Kasumi-1 (cell line): ENCODE measurements around the gene NSUN4.
"Not testable (repeated sequence)": the region's sequence is repeated elsewhere in the genome, so short reads cannot be mapped to it uniquely, and the experiment has no call there.

ENCODE experiments used
- DNase-seq, 2 experiments: peaks; one replicate each; lab custom pipeline; 2025; lab: John Stamatoyannopoulos, UW

NSUN4 gene

GRCh38 chr1:46340404-46341221 is at the start of gene NSUN4:
Gene NSUN4 (plus strand): TSS chr1:46340807. CDS start chr1:46340827, 20 bp downstream.
- DNase-seq, result peak; percentile 93 to 94

GRCh38 chr1:46295306-46295705 is 45.3 kb upstream of the NSUN4 start:
- no peak for DNase-seq

- DNase-seq, result no peak
These were observed 42.2 kb upstream of the NSUN4 start for GRCh38 chr1:46298387-46298786.

GRCh38 chr1:46300673-46301405 is 39.8 kb upstream of the NSUN4 start:
- peak; percentile 38 to 50 for DNase-seq

- peak in 1 of 2 experiments; percentile 45 for DNase-seq
These were observed 39.2 kb upstream of the NSUN4 start for GRCh38 chr1:46301406-46301807.

GRCh38 chr1:46301808-46302640 is 38.6 kb upstream of the NSUN4 start:
- DNase-seq, result peak in 1 of 2 experiments; percentile 24

- no peak for DNase-seq
These were observed 38.0 kb upstream of the NSUN4 start for GRCh38 chr1:46302641-46303037.

GRCh38 chr1:46303038-46303871 is 37.4 kb upstream of the NSUN4 start, which contains the start of the genes LRRC41 and UQCRH:
Gene LRRC41 (minus strand): TSS chr1:46303616. CDS start chr1:46303322, 294 bp downstream.
Gene UQCRH (plus strand): TSS chr1:46303698. CDS start chr1:46303767, 69 bp downstream.
- peak; percentile 95 for DNase-seq

GRCh38 chr1:46303872-46304326 is 36.7 kb upstream of the NSUN4 start:
- peak; percentile 41 to 42 for DNase-seq

- no peak for DNase-seq
These were observed 34.5 kb upstream of the NSUN4 start for GRCh38 chr1:46306159-46306530.

- DNase-seq, result no peak
These were observed 31.0 kb upstream of the NSUN4 start for GRCh38 chr1:46309401-46310159.

GRCh38 chr1:46310321-46310720 is 30.3 kb upstream of the NSUN4 start:
- no peak for DNase-seq

- no peak for DNase-seq
These were observed 24.8 kb upstream of the NSUN4 start for GRCh38 chr1:46315669-46316403.

- DNase-seq, result no peak
These were observed 23.3 kb upstream of the NSUN4 start for GRCh38 chr1:46317323-46317722.

- DNase-seq, result not testable (repeated sequence)
These were observed 21.3 kb upstream of the NSUN4 start for GRCh38 chr1:46319301-46319700.

GRCh38 chr1:46319960-46320914 is 20.4 kb upstream of the NSUN4 start:
- not testable (repeated sequence) for DNase-seq

GRCh38 chr1:46322191-46322590 is 18.4 kb upstream of the NSUN4 start:
- DNase-seq, result not testable (repeated sequence)
